Activated T-helper 1 cell treated with anti-CD3 and anti-CD28 coated beads, Interleukin-12 subunit alpha, Interleukin-12 subunit beta, Interleukin-2, Interleukin-4 antibody, amounts not matched to agents 30 ng/mL and 10 ng/mL and 1 ng/mL, durations not matched to agents 14 hours and 24 hours and 36 hours (primary cell): Measurements from ENCODE around the gene TNFSF10. TPM values are rescaled to one million over a fixed set of nuclear protein-coding genes. Genes with fewer than 3 reads are reported as not detected.
"Not testable (repeated sequence)": the region's sequence is repeated elsewhere in the genome, so short reads cannot be mapped to it uniquely, and the experiment has no call there.

Experiments
- DNase-seq: peaks from one replicate; pipeline ENCODE4 v3.0.0; 2021; ENCODE audit warnings: low spot score
- H3K27ac Mint-ChIP-seq: one replicate; pipeline ENCODE4 v1.8.0; 2021; ENCODE audit warnings: mild to moderate bottlenecking, mixed read lengths
- H3K27me3 Mint-ChIP-seq: one replicate; pipeline ENCODE4 v1.8.0; 2022; ENCODE audit warnings: mild to moderate bottlenecking, moderate library complexity, mixed read lengths; ENCODE audit not compliant: insufficient read depth
- H3K36me3 Mint-ChIP-seq: one replicate; pipeline ENCODE4 v1.8.0; 2021; ENCODE audit warnings: low read depth, mixed read lengths
- H3K4me1 Mint-ChIP-seq: one replicate; pipeline ENCODE4 v1.8.0; 2021; ENCODE audit warnings: low read depth, mixed read lengths
- H3K4me3 Mint-ChIP-seq: one replicate; pipeline ENCODE4 v1.8.0; 2021; ENCODE audit warnings: mild to moderate bottlenecking, moderate library complexity, mixed read lengths
- H3K9me3 Mint-ChIP-seq: one replicate; pipeline ENCODE4 v1.8.0; 2021; ENCODE audit warnings: mixed read lengths
- intact Hi-C: fragments of 100-400 bp; cut with micrococcal nuclease; formaldehyde crosslinking; loops from one replicate; pipeline ENCODE4 v1.15.1; 2024
- total RNA-seq: library from RNA; stranded (reverse); gene quantifications from 2 replicates; pipeline ENCODE4 v1.2.3, GENCODE V29; 2022

Gene TNFSF10
- total RNA-seq, 1 donor from 2014 or later, result 123 TPM

- H3K27me3 Mint-ChIP-seq, result no peaks in the 10 kb centered on the region
- no peak for DNase-seq
- peaks cover 62% of the 10 kb centered on the region for H3K4me1 Mint-ChIP-seq
- no peak overlapping the region for H3K4me3 Mint-ChIP-seq
- intact Hi-C loops, result no loop called here
- peak overlapping the region; percentile 95 for H3K27ac Mint-ChIP-seq
- H3K9me3 Mint-ChIP-seq, result no peaks in the 10 kb centered on the region
- H3K36me3 Mint-ChIP-seq, result peaks cover 3% of the 10 kb centered on the region
Observed at GRCh38 chr3:172539273-172539672, 16.0 kb upstream of the TNFSF10 start.

- peaks cover 6% of the 10 kb centered on the region for H3K36me3 Mint-ChIP-seq
- H3K4me3 Mint-ChIP-seq, result peak overlapping the region; percentile 16
- peaks cover 62% of the 10 kb centered on the region for H3K4me1 Mint-ChIP-seq
- DNase-seq, result no peak
- H3K27me3 Mint-ChIP-seq, result no peaks in the 10 kb centered on the region
- peak overlapping the region; percentile 95 for H3K27ac Mint-ChIP-seq
- no peaks in the 10 kb centered on the region for H3K9me3 Mint-ChIP-seq
- intact Hi-C loops, result no loop called here
Observed at GRCh38 chr3:172538368-172539151, 15.3 kb upstream of the TNFSF10 start.

GRCh38 chr3:172537507-172538158 is 14.4 kb upstream of the TNFSF10 start:
- Mint-ChIP-seq H3K36me3 (peaks cover 6% of the 10 kb centered on the region), H3K9me3 (no peaks in the 10 kb centered on the region)

GRCh38 chr3:172536993-172537419 is 13.8 kb upstream of the TNFSF10 start:
- no peaks in the 10 kb centered on the region for H3K27me3 Mint-ChIP-seq
- intact Hi-C loops, result loop anchor here (1.0 to 2.0 kb wide), 2 partner anchors 9 to 14 kb away; partner anchors contain the start of gene TNFSF10
- H3K36me3 Mint-ChIP-seq, result peaks cover 8% of the 10 kb centered on the region
- DNase-seq, result no peak
- H3K9me3 Mint-ChIP-seq, result no peaks in the 10 kb centered on the region
- H3K4me1 Mint-ChIP-seq, result peaks cover 68% of the 10 kb centered on the region
- peak overlapping the region; percentile 62 for H3K4me3 Mint-ChIP-seq
- peak overlapping the region; percentile 95 for H3K27ac Mint-ChIP-seq

More at GRCh38 chr3:172537507-172538158, 14.4 kb upstream of the TNFSF10 start:
- H3K27ac Mint-ChIP-seq, result peak overlapping the region; percentile 95
- no peak for DNase-seq
- H3K4me3 Mint-ChIP-seq, result no peak overlapping the region
- intact Hi-C loops, result loop anchor here (1.0 to 2.0 kb wide), 2 partner anchors 9 to 15 kb away; partner anchors contain the start of gene TNFSF10
- H3K27me3 Mint-ChIP-seq, result no peaks in the 10 kb centered on the region
- peaks cover 61% of the 10 kb centered on the region for H3K4me1 Mint-ChIP-seq

- peaks cover 8% of the 10 kb centered on the region for H3K36me3 Mint-ChIP-seq
- H3K4me1 Mint-ChIP-seq, result peaks cover 68% of the 10 kb centered on the region
- H3K9me3 Mint-ChIP-seq, result no peaks in the 10 kb centered on the region
- DNase-seq, result no peak
- H3K27ac Mint-ChIP-seq, result peak overlapping the region; percentile 95
- no peaks in the 10 kb centered on the region for H3K27me3 Mint-ChIP-seq
- intact Hi-C loops, result loop anchor here (2.0 kb wide), 1 partner anchor 14 kb away; the partner anchor contains the start of gene TNFSF10
- H3K4me3 Mint-ChIP-seq, result peak overlapping the region; percentile 62
Observed at GRCh38 chr3:172536505-172536904, 13.3 kb upstream of the TNFSF10 start.

- peak overlapping the region; percentile 93 for H3K27ac Mint-ChIP-seq
- H3K27me3 Mint-ChIP-seq, result no peaks in the 10 kb centered on the region
- peaks cover 10% of the 10 kb centered on the region for H3K36me3 Mint-ChIP-seq
- H3K9me3 Mint-ChIP-seq, result no peaks in the 10 kb centered on the region
- H3K4me1 Mint-ChIP-seq, result peaks cover 68% of the 10 kb centered on the region
- intact Hi-C loops, result loop anchor here (1.0 kb wide), 9 partner anchors 8 to 66 kb away; no protein-coding TSS in a partner anchor
- peak overlapping the region; percentile 50 for H3K4me3 Mint-ChIP-seq
- no peak for DNase-seq
Observed at GRCh38 chr3:172530566-172530965, 7.3 kb upstream of the TNFSF10 start.

GRCh38 chr3:172530101-172530561 is 6.9 kb upstream of the TNFSF10 start:
- Mint-ChIP-seq H3K4me3 (peak overlapping the region; percentile 50), H3K27ac (peak overlapping the region; percentile 93), H3K36me3 (peaks cover 10% of the 10 kb centered on the region), H3K27me3 (no peaks in the 10 kb centered on the region), H3K4me1 (peaks cover 66% of the 10 kb centered on the region), H3K9me3 (no peaks in the 10 kb centered on the region)
- no peak for DNase-seq
- intact Hi-C loops, result loop anchor here (1.0 kb wide), 9 partner anchors 8 to 66 kb away; no protein-coding TSS in a partner anchor

- H3K27ac Mint-ChIP-seq, result peak overlapping the region; percentile 93
- no peak overlapping the region for H3K4me3 Mint-ChIP-seq
- no peak for DNase-seq
- no peaks in the 10 kb centered on the region for H3K27me3 Mint-ChIP-seq
- peaks cover 70% of the 10 kb centered on the region for H3K4me1 Mint-ChIP-seq
- peaks cover 5% of the 10 kb centered on the region for H3K36me3 Mint-ChIP-seq
- intact Hi-C loops, result no loop called here
- H3K9me3 Mint-ChIP-seq, result no peaks in the 10 kb centered on the region
Observed at GRCh38 chr3:172528677-172529076, 5.4 kb upstream of the TNFSF10 start.

- peaks cover 4% of the 10 kb centered on the region for H3K36me3 Mint-ChIP-seq
- peaks cover 64% of the 10 kb centered on the region for H3K4me1 Mint-ChIP-seq
- H3K9me3 Mint-ChIP-seq, result no peaks in the 10 kb centered on the region
- peak overlapping the region; percentile 68 for H3K27ac Mint-ChIP-seq
- H3K4me3 Mint-ChIP-seq, result peak overlapping the region; percentile 26
- intact Hi-C loops, result no loop called here
- no peak for DNase-seq
- H3K27me3 Mint-ChIP-seq, result no peaks in the 10 kb centered on the region
Observed at GRCh38 chr3:172527306-172527705, 4.1 kb upstream of the TNFSF10 start.

GRCh38 chr3:172525116-172525613 is 1.9 kb upstream of the TNFSF10 start:
- H3K4me3 Mint-ChIP-seq, result peak overlapping the region; percentile 6
- H3K36me3 Mint-ChIP-seq, result peaks cover 19% of the 10 kb centered on the region
- H3K4me1 Mint-ChIP-seq, result peaks cover 59% of the 10 kb centered on the region
- H3K27ac Mint-ChIP-seq, result peak overlapping the region; percentile 61
- intact Hi-C loops, result no loop called here
- no peaks in the 10 kb centered on the region for H3K27me3 Mint-ChIP-seq
- no peaks in the 10 kb centered on the region for H3K9me3 Mint-ChIP-seq
- no peak for DNase-seq

GRCh38 chr3:172524611-172525010 is 1.4 kb upstream of the TNFSF10 start:
- H3K4me3 Mint-ChIP-seq, result peak overlapping the region; percentile 88

GRCh38 chr3:172521837-172522726 is 1.1 kb downstream of the TNFSF10 start:
- intact Hi-C loops, result loop anchor here (1.0 to 2.0 kb wide), 3 partner anchors 8 to 15 kb away; no protein-coding TSS in a partner anchor
- Mint-ChIP-seq H3K36me3 (peaks cover 39% of the 10 kb centered on the region), H3K4me3 (peak overlapping the region; percentile 88), H3K4me1 (peaks cover 63% of the 10 kb centered on the region), H3K27ac (peak overlapping the region; percentile 91)
- H3K27me3 Mint-ChIP-seq, H3K9me3 Mint-ChIP-seq, DNase-seq: not testable (repeated sequence)

More at GRCh38 chr3:172524611-172525010, 1.4 kb upstream of the TNFSF10 start:
- peaks cover 23% of the 10 kb centered on the region for H3K36me3 Mint-ChIP-seq
- intact Hi-C loops, result no loop called here
- no peaks in the 10 kb centered on the region for H3K9me3 Mint-ChIP-seq
- H3K27me3 Mint-ChIP-seq, result no peaks in the 10 kb centered on the region
- DNase-seq, result no peak
- peak overlapping the region; percentile 91 for H3K27ac Mint-ChIP-seq
- peaks cover 59% of the 10 kb centered on the region for H3K4me1 Mint-ChIP-seq
